Esophagus muscularis mucosa (tissue), 4 donors: ENCODE data around the gene RALGAPB. TPM values are rescaled to one million over a fixed set of nuclear protein-coding genes. Genes with fewer than 3 reads are reported as not detected.

Experiments
- DNase-seq: peaks from one replicate; pipeline ENCODE4 v3.0.0-alpha.2; 2017; ENCODE audit errors: extremely low spot score
- H3K27ac ChIP-seq, 4 donors: fragments of 200-600 bp; sonication (generic); replicated peaks in 1 of 4; 1 replicate in 3 of 4; 2 replicates in 1 of 4; pipeline ENCODE4 v1.5.1; 2016 to 2019; ENCODE audit warnings: mild to moderate bottlenecking in 1 of 4
- H3K27me3 ChIP-seq, 4 donors: fragments of 200-600 bp; sonication (generic); one replicate each; pipeline versions ENCODE4 v1.5.1 to v1.6.0; 2016 to 2019
- H3K36me3 ChIP-seq, 4 donors: fragments of 200-600 bp; sonication (generic); one replicate each; pipeline ENCODE4 v1.5.1; 2016 to 2019
- H3K4me1 ChIP-seq, 4 donors: fragments of 200-600 bp; sonication (generic); one replicate each; pipeline ENCODE4 v1.5.1; 2016 to 2019
- H3K4me3 ChIP-seq, 4 donors: fragments of 200-600 bp; sonication (generic); 1 replicate in 2 of 4; 2 replicates in 2 of 4; pipeline ENCODE4 v1.5.1; 2016 to 2019; ENCODE audit warnings: mild to moderate bottlenecking in 4 of 4, moderate library complexity in 1 of 4
- H3K9me3 ChIP-seq, 4 donors: fragments of 200-600 bp; sonication (generic); 1 replicate in 3 of 4; 2 replicates in 1 of 4; pipeline ENCODE4 v1.5.1; 2016 to 2019
- EP300 ChIP-seq: sonication (generic); formaldehyde crosslinking; IDR thresholded peaks from one replicate; pipeline ENCODE4 v1.6.1; 2017; ENCODE audit warnings: antibody characterized with exemption
- POLR2A ChIP-seq: fragments of 450-650 bp; IDR thresholded peaks from one replicate; pipeline ENCODE4 v1.6.1; 2017; ENCODE audit warnings: antibody characterized with exemption, moderate library complexity, mild to moderate bottlenecking, low read depth
- POLR2AphosphoS5 ChIP-seq, 2 donors: sonication (generic); formaldehyde crosslinking; IDR thresholded peaks; one replicate each; pipeline ENCODE4 v1.6.1; 2017; ENCODE audit warnings: antibody characterized with exemption in 2 of 2
- WGBS: methylation state at CpG from one replicate; pipeline ENCODE4 v1.1.5; 2018; 5-methylcytosine and 5-hydroxymethylcytosine counted together
- intact Hi-C: fragments of 100-400 bp; cut with DNase I; formaldehyde crosslinking; loops from one replicate; pipeline ENCODE4 v1.15.1; 2023
- total RNA-seq, 4 donors: library from RNA; depleted of rRNA; stranded (reverse); fragments of >200 nt; gene quantifications; one replicate each; pipeline versions ENCODE4 v1.1.0 to v1.2.1, GENCODE V29; 2016
- TF ChIP-seq, protein P1 (sequence below), 3 experiments: fragments of 200-600 bp in 2 of 3; fragments of 450-650 bp in 1 of 3; sonication (generic) in 2 of 3; IDR thresholded peaks; one replicate each; pipeline ENCODE4 v1.5.1; 2017 to 2019; ENCODE audit warnings: antibody characterized with exemption in 3 of 3, mild to moderate bottlenecking in 2 of 3, moderate library complexity in 1 of 3

The RALGAPB gene
- total RNA-seq, 4 donors from 2014 or later, result 31.5 to 37.4 (median 35.5) TPM

DNA sequence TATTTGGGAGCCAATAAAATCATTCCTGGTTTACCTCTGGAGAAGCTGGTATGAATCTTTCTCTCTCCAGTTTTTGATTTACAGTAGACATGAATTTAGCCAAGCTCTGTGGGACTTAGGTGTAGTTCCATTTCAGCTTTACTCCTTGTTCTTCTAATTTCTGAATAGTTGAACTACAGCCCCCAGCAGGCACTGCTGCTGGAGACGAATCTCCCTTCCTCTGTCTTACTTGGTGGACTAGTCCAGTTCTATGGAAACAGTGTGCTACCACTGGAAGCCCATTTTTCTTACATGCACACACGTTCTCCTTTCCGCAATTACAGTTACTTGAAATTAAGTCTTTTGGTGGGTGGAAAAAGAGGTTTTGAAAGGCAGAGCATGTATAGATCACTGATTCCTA is 42.3 kb downstream of the RALGAPB start:
- no peak overlapping the region for H3K27ac ChIP-seq
- H3K4me3 ChIP-seq, result no peak overlapping the region
- intact Hi-C loops, result no loop called here
- no peak for TF ChIP-seq POLR2A
- TF ChIP-seq, protein P1, sequence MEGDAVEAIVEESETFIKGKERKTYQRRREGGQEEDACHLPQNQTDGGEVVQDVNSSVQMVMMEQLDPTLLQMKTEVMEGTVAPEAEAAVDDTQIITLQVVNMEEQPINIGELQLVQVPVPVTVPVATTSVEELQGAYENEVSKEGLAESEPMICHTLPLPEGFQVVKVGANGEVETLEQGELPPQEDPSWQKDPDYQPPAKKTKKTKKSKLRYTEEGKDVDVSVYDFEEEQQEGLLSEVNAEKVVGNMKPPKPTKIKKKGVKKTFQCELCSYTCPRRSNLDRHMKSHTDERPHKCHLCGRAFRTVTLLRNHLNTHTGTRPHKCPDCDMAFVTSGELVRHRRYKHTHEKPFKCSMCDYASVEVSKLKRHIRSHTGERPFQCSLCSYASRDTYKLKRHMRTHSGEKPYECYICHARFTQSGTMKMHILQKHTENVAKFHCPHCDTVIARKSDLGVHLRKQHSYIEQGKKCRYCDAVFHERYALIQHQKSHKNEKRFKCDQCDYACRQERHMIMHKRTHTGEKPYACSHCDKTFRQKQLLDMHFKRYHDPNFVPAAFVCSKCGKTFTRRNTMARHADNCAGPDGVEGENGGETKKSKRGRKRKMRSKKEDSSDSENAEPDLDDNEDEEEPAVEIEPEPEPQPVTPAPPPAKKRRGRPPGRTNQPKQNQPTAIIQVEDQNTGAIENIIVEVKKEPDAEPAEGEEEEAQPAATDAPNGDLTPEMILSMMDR (IDR thresholded peaks at IDR 0.05), result no peak
- no peak for TF ChIP-seq POLR2AphosphoS5 (IDR thresholded peaks at IDR 0.05)
- TF ChIP-seq EP300, result no peak
- peaks cover 31 to 72% (median 49%) of the 10 kb centered on the region in 4 donors for H3K36me3 ChIP-seq
- H3K9me3 ChIP-seq, result no peaks in the 10 kb centered on the region
- DNase-seq, result no peak
- peaks cover 0 to 8% (median 4%) of the 10 kb centered on the region in 4 donors for H3K4me1 ChIP-seq
- WGBS, result 92% methylated on average over 3 of the region's 3 CpGs
- H3K27me3 ChIP-seq, result no peaks in the 10 kb centered on the region

- intact Hi-C loops, result no loop called here
- Histone ChIP-seq H3K4me1 (peaks cover 0 to 8% (median 4%) of the 10 kb centered on the region in 4 donors), H3K4me3 (no peak overlapping the region), H3K27ac (no peak overlapping the region), H3K36me3 (peaks cover 26 to 66% (median 44%) of the 10 kb centered on the region in 4 donors), H3K27me3 (no peaks in the 10 kb centered on the region), H3K9me3 (no peaks in the 10 kb centered on the region)
- TF ChIP-seq, protein P1 (IDR thresholded peaks at IDR 0.05), result no peak
- no peak for TF ChIP-seq POLR2A
- no peak for TF ChIP-seq POLR2AphosphoS5 (IDR thresholded peaks at IDR 0.05)
- TF ChIP-seq EP300, result no peak
- DNase-seq, result no peak
- WGBS, result 80% methylated on average over 2 of the region's 2 CpGs
Observed at GRCh38 chr20:38515631-38516030, 43.0 kb downstream of the RALGAPB start.

DNA sequence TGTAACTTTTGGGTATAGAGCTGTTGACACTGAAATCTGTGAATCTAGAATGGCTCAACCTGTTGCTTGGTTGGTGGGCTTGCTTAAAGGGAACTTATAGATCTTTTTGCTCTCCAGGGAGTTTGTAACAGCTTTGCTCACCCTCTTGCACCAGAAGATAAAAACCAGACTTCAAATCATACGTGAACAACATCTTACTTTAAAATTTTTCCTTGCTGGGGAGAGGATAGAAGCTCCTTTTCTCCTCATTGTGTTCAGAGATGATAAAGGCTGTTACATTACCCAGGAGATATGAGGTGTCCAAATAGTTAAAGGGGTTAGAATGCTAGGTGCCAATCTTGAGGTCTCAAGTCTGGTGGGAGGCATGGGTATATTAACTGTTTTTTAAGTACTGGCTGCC is 46.8 kb downstream of the RALGAPB start:
- peaks cover 0 to 7% (median 1%) of the 10 kb centered on the region in 4 donors for H3K4me1 ChIP-seq
- no peak overlapping the region for H3K4me3 ChIP-seq
- H3K27me3 ChIP-seq, result no peaks in the 10 kb centered on the region
- WGBS, result 95% methylated on average over 1 of the region's 1 CpG
- no peaks in the 10 kb centered on the region for H3K9me3 ChIP-seq
- intact Hi-C loops, result no loop called here
- TF ChIP-seq POLR2A (no peak), EP300 (no peak), POLR2AphosphoS5 (IDR thresholded peaks at IDR 0.05) (no peak)
- TF ChIP-seq, protein P1 (IDR thresholded peaks at IDR 0.05), result no peak
- H3K36me3 ChIP-seq, result peaks cover 36 to 71% (median 51%) of the 10 kb centered on the region in 4 donors
- DNase-seq, result no peak
- H3K27ac ChIP-seq, result no peak overlapping the region

GRCh38 chr20:38520261-38520660 is 47.6 kb downstream of the RALGAPB start:
- Histone ChIP-seq H3K36me3 (peaks cover 36 to 79% (median 60%) of the 10 kb centered on the region in 4 donors), H3K9me3 (no peaks in the 10 kb centered on the region)
- no peak for DNase-seq

GRCh38 chr20:38523697-38524096 is 51.1 kb downstream of the RALGAPB start:
- no peaks in the 10 kb centered on the region for H3K9me3 ChIP-seq
- DNase-seq, result no peak
- no peak overlapping the region for H3K4me3 ChIP-seq
- H3K27ac ChIP-seq, result no peak overlapping the region
- intact Hi-C loops, result no loop called here
- TF ChIP-seq POLR2AphosphoS5 (IDR thresholded peaks at IDR 0.05) (no peak), POLR2A (no peak)
- H3K4me1 ChIP-seq, result no peaks in the 10 kb centered on the region
- H3K27me3 ChIP-seq, result no peaks in the 10 kb centered on the region
- WGBS, result 96% methylated on average over 1 of the region's 1 CpG
- peaks cover 16 to 81% (median 63%) of the 10 kb centered on the region in 4 donors for H3K36me3 ChIP-seq

More at GRCh38 chr20:38520261-38520660, 47.6 kb downstream of the RALGAPB start:
- TF ChIP-seq POLR2A, result no peak
- TF ChIP-seq, protein P1 (IDR thresholded peaks at IDR 0.05), result no peak
- Histone ChIP-seq H3K4me1 (peaks cover 0 to 4% (median 0%) of the 10 kb centered on the region in 4 donors), H3K27me3 (no peaks in the 10 kb centered on the region), H3K4me3 (no peak overlapping the region), H3K27ac (no peak overlapping the region)
- intact Hi-C loops, result no loop called here
